NCI-H345 (cell line): Measurements from ENCODE around the gene CAMTA2.

Experiments used
- DNase-seq: peaks from one replicate; lab custom pipeline; 2025; lab: John Stamatoyannopoulos, UW

CAMTA2 gene

GRCh38 chr17:4947411-4948165, 39.9 kb downstream of the CAMTA2 start:
- peak; percentile 33 for DNase-seq

GRCh38 chr17:4947010-4947410, 40.5 kb downstream of the CAMTA2 start:
- no peak for DNase-seq

- DNase-seq: no peak
Measured at GRCh38 chr17:4946312-4946976, 41.0 kb downstream of the CAMTA2 start.

GRCh38 chr17:4945944-4946280, 41.6 kb downstream of the CAMTA2 start:
- DNase-seq: no peak

- no peak for DNase-seq
Measured at GRCh38 chr17:4945176-4945943, 42.1 kb downstream of the CAMTA2 start.

- DNase-seq: no peak
Measured at GRCh38 chr17:4944554-4945175, 42.8 kb downstream of the CAMTA2 start.

GRCh38 chr17:4944163-4944553, 43.3 kb downstream of the CAMTA2 start:
- no peak for DNase-seq

GRCh38 chr17:4942760-4943508, 44.5 kb downstream of the CAMTA2 start:
- no peak for DNase-seq

GRCh38 chr17:4941319-4941610, 46.2 kb downstream of the CAMTA2 start:
- no peak for DNase-seq

GRCh38 chr17:4940555-4941318, 46.7 kb downstream of the CAMTA2 start:
- no peak for DNase-seq

- DNase-seq: peak; percentile 97
Measured at GRCh38 chr17:4939796-4940554, 47.5 kb downstream of the CAMTA2 start, which contains the start of the genes RNF167 and SLC25A11. Gene RNF167, plus strand, starts transcription at chr17:4940268. Its CDS starts 642 bp downstream, at chr17:4940910. Gene SLC25A11, minus strand, starts transcription at chr17:4940046. Its CDS starts 136 bp downstream, at chr17:4939910.

GRCh38 chr17:4939546-4939795, 48.0 kb downstream of the CAMTA2 start:
- DNase-seq: no peak

- DNase-seq: no peak
Measured at GRCh38 chr17:4938688-4939545, 48.6 kb downstream of the CAMTA2 start.

GRCh38 chr17:4938069-4938491, 49.4 kb downstream of the CAMTA2 start:
- no peak for DNase-seq

GRCh38 chr17:4937553-4937952, 49.9 kb downstream of the CAMTA2 start:
- DNase-seq: no peak

GRCh38 chr17:4936436-4936835, 51.0 kb downstream of the CAMTA2 start:
- DNase-seq: no peak

- DNase-seq: no peak
Measured at GRCh38 chr17:4935650-4936049, 51.8 kb downstream of the CAMTA2 start.

GRCh38 chr17:4934173-4934979, 53.1 kb downstream of the CAMTA2 start:
- DNase-seq: no peak

- no peak for DNase-seq
Measured at GRCh38 chr17:4933646-4934045, 53.8 kb downstream of the CAMTA2 start.
